ENCODE measurements around the gene MIDN.
A peak's percentile ranks its signal among the peaks of the same experiment; 100 is the strongest.
"Not testable (repeated sequence)": the region's sequence is repeated elsewhere in the genome, so short reads cannot be mapped to it uniquely, and the experiment has no call there.

The MIDN gene

DNA sequence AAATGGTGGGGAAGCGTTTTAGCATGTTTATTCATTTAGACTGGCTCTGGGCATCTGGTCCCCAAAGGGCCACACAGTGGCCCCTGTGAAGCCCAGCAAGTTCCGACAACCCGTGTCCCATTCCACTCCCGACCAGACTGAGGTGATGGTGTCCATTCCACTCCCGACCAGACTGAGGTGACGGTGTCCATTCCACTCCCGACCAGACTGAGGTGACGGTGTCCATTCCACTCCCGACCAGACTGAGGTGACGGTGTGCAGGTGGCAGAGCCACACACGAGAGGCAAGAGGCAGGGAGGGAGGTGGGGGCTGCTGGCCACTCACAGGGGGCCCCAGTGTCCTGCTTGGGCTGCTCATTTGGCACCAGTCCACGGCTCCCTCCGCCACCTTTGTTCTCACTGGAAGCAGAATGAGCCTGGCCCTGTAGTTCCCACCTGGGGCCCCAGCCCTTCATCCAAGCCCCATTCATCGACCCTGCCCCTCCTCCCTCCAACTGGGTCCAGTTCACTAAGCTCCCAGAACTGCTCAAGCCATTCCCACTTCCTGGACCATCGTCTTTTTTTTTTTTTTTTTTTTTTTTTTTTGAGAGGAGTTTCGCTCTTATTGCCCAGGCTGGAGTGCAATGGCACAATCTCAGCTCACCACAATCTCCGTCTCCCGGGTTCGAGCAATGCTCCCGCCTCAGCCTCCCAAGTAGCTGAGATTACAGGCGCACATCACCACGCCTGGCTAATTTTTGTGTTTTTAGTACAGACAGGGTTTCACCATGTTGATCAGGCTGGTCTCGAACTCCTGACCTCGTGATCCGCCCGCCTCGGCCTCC, 1.9 kb upstream of the MIDN start:
- DNase-seq, result not testable (repeated sequence)

DNA sequence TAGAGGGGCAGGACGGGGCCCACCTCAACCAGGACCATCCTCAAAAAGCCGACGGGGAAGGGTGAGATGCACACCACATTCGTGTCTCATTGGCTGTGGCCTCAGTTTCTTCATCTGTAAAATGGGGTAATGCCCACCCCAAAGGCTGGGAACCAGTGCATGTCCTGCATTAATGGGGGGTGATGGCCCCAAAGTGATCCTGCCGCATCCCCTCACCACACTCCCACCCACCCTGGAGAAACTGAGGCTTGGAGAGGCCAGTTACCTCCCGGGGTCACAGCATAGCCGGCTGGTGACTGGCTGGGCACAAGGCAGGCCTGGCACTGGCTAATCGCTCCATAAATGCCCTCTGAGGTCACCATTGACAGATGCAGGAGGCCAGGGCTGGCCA, 640 bp upstream of the MIDN start:
- DNase-seq, result no peak

DNA sequence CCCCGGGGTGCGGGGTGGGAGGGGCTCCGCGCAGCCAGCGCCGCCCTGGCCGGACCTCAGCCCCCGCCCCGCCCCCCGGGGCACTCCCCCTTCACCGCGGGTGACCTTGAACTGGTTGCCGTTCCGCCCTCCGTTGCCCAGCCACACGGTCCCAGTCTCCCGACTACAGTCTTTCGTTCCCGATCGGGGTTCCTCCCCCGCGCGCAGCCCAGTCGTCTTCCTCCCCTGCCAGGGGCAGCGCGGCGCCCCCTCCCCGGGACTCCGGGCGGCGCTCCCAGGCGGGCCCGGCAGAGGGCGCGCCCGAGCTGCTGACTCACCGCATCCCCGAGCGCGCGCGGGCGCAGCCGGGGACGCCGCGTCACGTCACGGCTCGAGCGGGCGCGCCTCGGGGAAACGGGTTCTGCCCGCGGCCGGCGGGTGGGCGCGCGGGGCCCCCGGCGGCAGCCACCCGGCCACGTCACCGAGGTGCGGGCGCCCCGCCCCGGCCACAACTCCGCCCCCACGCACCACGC, 459 bp downstream of the MIDN start:
- peak; percentile 88 to 96 (median 94) for DNase-seq

DNA sequence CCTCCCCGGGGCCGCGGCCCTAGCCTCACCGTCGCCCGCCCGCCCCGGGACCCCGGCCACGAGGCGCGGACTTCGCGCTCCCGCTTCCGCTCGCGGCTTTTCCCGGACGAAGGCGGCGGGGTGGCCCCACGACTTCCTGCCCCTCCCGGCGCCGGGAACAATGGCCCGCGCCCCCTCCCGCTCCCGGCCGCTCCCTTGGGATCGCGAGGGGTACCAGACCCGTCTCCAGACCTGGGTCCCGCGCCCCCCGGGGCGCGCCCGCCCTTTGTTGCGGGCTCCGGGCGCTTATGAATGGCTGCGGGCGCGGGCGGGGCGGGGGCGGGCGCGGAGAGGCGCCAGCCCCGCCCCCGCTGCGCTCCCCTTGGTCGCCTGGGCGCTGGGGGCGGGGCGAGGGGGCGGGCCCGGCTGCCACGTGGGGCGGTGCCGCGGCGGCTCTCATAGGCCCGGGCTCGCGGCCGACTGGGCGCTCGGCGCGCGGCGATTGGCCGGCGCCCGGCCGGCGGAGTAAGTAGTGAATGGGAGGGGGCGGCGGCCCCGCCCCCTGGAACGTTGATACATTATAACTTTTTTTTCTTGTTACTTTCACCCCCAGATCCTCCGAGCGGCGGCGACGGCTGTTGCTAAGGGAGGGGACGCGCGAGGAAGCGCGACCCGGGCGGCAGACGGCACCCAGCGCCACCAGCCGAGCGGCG, 1.1 kb downstream of the MIDN start:
- peak; percentile 97 to 100 (median 99) for DNase-seq

DNA sequence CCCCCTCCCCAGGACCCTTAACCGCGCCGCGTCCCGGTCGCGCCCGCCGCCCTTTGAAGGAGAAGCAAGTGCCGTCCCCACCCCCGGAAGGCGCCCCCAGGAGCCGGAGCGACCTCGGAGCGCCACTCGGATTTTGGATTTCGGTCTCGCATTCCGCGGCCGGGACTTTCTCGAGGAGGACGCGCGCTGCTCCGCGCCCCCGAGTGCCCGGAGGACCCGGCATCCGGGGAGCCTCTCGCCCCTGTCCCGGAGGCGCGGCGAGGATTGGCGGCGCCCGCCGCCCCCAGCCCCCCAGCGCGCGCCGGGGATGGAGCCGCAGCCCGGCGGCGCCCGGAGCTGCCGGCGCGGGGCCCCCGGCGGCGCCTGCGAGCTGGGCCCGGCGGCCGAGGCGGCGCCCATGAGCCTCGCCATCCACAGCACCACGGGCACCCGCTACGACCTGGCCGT, 1.6 kb downstream of the MIDN start:
- no peak for DNase-seq

DNA sequence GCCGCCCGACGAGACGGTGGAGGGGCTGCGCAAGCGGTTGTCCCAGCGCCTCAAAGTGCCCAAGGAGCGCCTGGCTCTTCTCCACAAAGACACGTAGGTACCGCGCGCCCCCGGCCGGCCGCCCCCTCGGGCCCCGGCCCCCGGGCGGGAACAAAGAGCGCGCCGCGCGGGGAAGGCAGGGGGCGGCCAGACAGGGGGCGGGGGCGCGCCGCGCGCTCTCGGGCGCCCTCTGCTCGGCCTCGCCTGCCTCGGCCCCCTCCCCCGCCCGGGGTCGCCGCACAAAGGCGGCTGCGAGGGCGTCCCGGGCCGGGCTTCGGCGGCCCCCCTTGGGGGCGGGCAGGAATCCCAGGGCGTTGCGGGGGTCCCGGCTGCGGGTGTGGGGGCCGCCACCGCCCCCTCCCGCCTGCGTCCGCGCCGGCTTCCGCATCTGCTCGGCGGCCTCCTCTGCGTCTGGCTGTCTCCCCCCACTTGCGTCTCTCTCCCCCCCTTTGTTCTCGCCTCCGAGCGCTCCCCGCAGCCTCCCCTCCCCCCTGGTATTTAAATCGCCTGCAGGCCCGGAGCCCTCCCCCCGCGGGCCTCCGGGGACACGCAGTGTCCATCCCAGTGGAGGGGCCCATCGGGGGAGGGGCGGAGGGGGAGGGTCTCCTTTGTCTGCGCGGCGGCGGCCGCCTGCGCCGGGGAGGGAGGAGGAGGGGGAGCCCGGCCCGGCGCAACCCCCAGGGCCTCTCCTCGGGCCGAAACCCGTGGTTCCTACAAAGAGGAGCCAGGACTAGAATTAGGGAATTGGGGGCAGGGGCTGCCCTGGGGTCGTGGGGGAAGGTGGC, 2.3 kb downstream of the MIDN start:
- DNase-seq, result peak in 2 of 3 donors; percentile 27 to 56

- peak; percentile 96 for DNase-seq
Measured at GRCh38 chr19:1251330-1252220, 3.2 kb downstream of the MIDN start.

- peak; percentile 87 to 96 (median 95) for DNase-seq
Measured at GRCh38 chr19:1252221-1252820, 3.9 kb downstream of the MIDN start.

GRCh38 chr19:1252821-1253513, 4.6 kb downstream of the MIDN start:
- DNase-seq, result peak; percentile 95

DNA sequence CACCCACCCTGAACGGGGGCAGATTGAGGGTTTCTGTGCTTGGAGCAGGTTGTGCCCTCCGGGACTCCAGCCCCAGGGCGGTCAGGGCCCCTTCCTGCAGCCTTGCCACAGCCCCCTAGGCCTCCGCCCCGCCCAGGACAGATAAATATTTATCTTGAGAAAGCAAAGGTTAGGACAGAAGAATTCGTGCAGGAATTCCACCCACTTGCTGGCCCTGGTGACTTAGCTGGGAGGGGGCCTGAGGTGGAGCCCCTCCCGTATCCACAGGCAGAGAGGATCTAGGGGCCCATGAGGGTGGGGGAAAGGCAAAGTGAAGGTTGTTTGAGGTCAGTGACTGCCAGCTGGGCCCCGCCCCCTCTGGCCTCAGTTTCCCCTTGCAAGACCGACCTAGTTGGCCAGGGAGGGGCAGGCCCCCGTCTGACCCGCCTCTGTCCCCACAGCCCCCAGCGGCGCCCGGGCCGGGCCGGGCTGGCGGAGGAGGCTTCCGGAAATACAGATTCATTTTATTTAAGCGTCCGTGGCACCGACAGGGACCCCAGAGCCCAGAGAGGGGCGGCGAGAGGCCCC, 5.2 kb downstream of the MIDN start:
- DNase-seq, result no peak

GRCh38 chr19:1254081-1254527, 5.7 kb downstream of the MIDN start:
- no peak for DNase-seq

- DNase-seq, result no peak
Measured at GRCh38 chr19:1254530-1255185, 6.3 kb downstream of the MIDN start.

GRCh38 chr19:1255186-1256161, 7.1 kb downstream of the MIDN start:
- DNase-seq, result no peak

GRCh38 chr19:1256646-1257474, 8.5 kb downstream of the MIDN start:
- no peak for DNase-seq

GRCh38 chr19:1257475-1258162, 9.2 kb downstream of the MIDN start:
- peak in 1 of 3 donors; percentile 50 for DNase-seq

DNA sequence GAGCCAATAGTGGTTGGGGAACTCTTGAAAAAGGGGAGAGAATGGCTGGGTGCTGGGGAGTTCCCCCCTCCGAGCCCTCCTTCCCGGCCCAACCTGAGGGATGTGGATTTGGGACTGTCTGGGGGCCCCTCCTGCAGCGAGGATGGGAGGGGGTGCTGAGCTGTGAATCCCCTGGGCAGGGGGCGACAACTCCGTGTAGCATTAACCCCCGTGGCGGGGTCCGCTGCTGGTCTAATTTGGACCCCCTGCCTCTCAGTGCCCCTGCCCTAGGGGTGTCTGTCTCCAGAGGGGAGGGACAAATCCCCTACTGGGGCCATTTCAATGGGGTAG, 9.7 kb downstream of the MIDN start:
- no peak for DNase-seq

DNA sequence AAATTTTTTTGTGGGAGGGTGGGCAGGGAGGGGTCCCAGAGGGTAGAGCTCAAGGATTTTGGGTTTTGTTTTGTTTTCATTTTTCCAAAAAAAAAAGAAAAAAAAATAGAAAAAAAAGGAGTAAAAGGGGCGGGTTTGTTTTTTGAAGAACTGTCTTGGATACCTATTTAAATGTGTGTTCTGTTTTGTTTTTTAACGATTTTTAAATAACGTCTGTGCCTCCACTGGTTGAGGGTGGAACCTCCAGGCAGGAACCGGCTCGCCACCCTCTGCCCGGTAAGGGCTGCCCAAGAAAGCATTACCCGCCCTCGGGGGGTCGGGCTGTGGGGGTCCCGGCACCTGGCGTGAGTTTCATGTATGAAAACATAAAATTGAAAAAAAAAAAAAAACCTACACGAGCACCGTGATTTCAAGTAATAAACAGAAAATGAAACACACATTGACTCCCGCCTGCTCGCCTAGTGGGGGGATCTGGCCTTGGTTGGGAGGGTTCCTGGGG, 10.4 kb downstream of the MIDN start:
- DNase-seq, result no peak

All from suppressor macrophage treated with lipopolysaccharide for 1 hour (primary cell).